PC-3 (cell line): ENCODE results near the gene ZYX. TPM values are rescaled to one million over a fixed set of nuclear protein-coding genes. Genes with fewer than 3 reads are reported as not detected.

Source experiments
- ATAC-seq: fragments of 200-7000 bp; cut with Tn5 transposase; 2 replicates; pipeline ENCODE4 v1.9.1; 2020; ENCODE audit warnings: mild to moderate bottlenecking, moderate library complexity
- BruUV-seq: library from RNA; stranded (reverse); fragments of 400-500 nt; replicated peaks from 2 replicates; lab custom pipeline; 2021; lab: Mats Ljungman, UMichigan
- CTCF ChIA-PET: fragments of 300-600 bp; sonication (Branson Sonifier 250); formaldehyde crosslinking; loops from one replicate; lab custom pipeline; 2022; ENCODE audit warnings: antibody characterized with exemption; lab: Charles Lee
- POLR2A ChIA-PET: fragments of 300-600 bp; sonication (Branson Sonifier 250); formaldehyde crosslinking; loops from one replicate; lab custom pipeline; 2022; ENCODE audit warnings: antibody characterized with exemption; ENCODE audit not compliant: unreplicated experiment; lab: Charles Lee
- DNase-seq: peaks from one replicate; pipeline ENCODE4 v3.0.0-alpha.2; 2015
- H2AFZ ChIP-seq: fragments of 300-600 bp; sonication (generic); 2 replicates; pipeline ENCODE4 v1.6.0; 2016; ENCODE audit warnings: antibody characterized with exemption, low read length
- H3F3A ChIP-seq: fragments of 300-600 bp; sonication (generic); one replicate; pipeline ENCODE4 v1.6.0; 2017; ENCODE audit warnings: antibody characterized with exemption, low read length, control low read depth, mild to moderate bottlenecking; ENCODE audit not compliant: unreplicated experiment
- H3K27ac ChIP-seq: fragments of 300-600 bp; sonication (generic); 2 replicates; pipeline ENCODE4 v1.5.1; 2016; ENCODE audit warnings: mild to moderate bottlenecking, low read length
- H3K27me3 ChIP-seq: fragments of 300-600 bp; sonication (generic); 2 replicates; pipeline ENCODE4 v1.6.1; 2016; ENCODE audit warnings: low read length, mixed read lengths
- H3K36me3 ChIP-seq: fragments of 300-600 bp; sonication (generic); 2 replicates; pipeline ENCODE4 v1.6.1; 2016; ENCODE audit warnings: low read depth, mixed run types, low read length, mixed read lengths
- H3K4me1 ChIP-seq: fragments of 300-600 bp; sonication (generic); 2 replicates; pipeline ENCODE4 v1.5.1; 2016; ENCODE audit warnings: low read length; ENCODE audit not compliant: insufficient read depth
- H3K4me2 ChIP-seq: fragments of 300-600 bp; sonication (generic); 2 replicates; pipeline ENCODE4 v1.6.0; 2016; ENCODE audit warnings: low read length
- H3K4me3 ChIP-seq: fragments of 300-600 bp; sonication (generic); 2 replicates; pipeline ENCODE4 v1.5.1; 2016; ENCODE audit warnings: mild to moderate bottlenecking, low read length, mixed read lengths
- H3K79me2 ChIP-seq: fragments of 300-600 bp; sonication (generic); 2 replicates; pipeline ENCODE4 v1.6.1; 2017; ENCODE audit warnings: low read length, mixed read lengths
- H3K9ac ChIP-seq: fragments of 300-600 bp; sonication (generic); 2 replicates; pipeline ENCODE4 v1.6.0; 2016; ENCODE audit warnings: mild to moderate bottlenecking, low read length
- H3K9me2 ChIP-seq: fragments of 300-600 bp; sonication (generic); replicated peaks from 2 replicates; pipeline ENCODE4 v1.6.1; 2016; ENCODE audit warnings: mixed run types, low read length, mixed read lengths
- H3K9me3 ChIP-seq: fragments of 300-600 bp; sonication (generic); 2 replicates; pipeline ENCODE4 v1.6.1; 2016; ENCODE audit warnings: low read length, mixed read lengths
- H4K20me1 ChIP-seq: fragments of 300-600 bp; sonication (generic); 2 replicates; pipeline ENCODE4 v1.6.1; 2016; ENCODE audit warnings: low read length, mixed read lengths
- CTCF ChIP-seq: fragments of 300-600 bp; sonication (generic); conservative IDR thresholded peaks from 2 replicates; pipeline ENCODE4 v1.5.1; 2017; ENCODE audit warnings: antibody characterized with exemption, low read depth, mild to moderate bottlenecking, low read length
- EZH2 ChIP-seq: fragments of 300-600 bp; sonication (generic); IDR thresholded peaks from one replicate; pipeline ENCODE4 v1.6.1; 2017; ENCODE audit warnings: antibody characterized with exemption, mild to moderate bottlenecking, low read length; ENCODE audit not compliant: unreplicated experiment
- EZH2phosphoT487 ChIP-seq: fragments of 300-600 bp; sonication (generic); IDR thresholded peaks from 2 replicates; pipeline ENCODE4 v1.6.1; 2018; ENCODE audit warnings: mild to moderate bottlenecking, antibody characterized with exemption, low read length, borderline replicate concordance
- intact Hi-C: fragments of 100-400 bp; cut with micrococcal nuclease; formaldehyde crosslinking; loops from 2 replicates; pipeline ENCODE4 v1.9.0; 2023
- total RNA-seq: library from RNA; depleted of rRNA; stranded (reverse); fragments of >200 nt; gene quantifications from 2 replicates; pipeline ENCODE4 v1.2.3, GENCODE V29; 2014

Gene ZYX
- total RNA-seq, 1 experiment from 2014 or later = 108 TPM

- Histone ChIP-seq H3K79me2 (no peaks in the 10 kb centered on the region), H3K4me3 (peak within 1 kb of the TSS; percentile 82), H3K36me3 (no peaks in the 10 kb centered on the region), H2AFZ (peak within 1 kb of the TSS; percentile 82), H3K27ac (no peak within 1 kb of the TSS), H3K9me2 (no peaks in the 10 kb centered on the region), H3K4me1 (no peaks in the 10 kb centered on the region; the same call in 1 of the 2 replicates), H3K27me3 (peaks cover 9% of the 10 kb centered on the region), H4K20me1 (no peaks in the 10 kb centered on the region), H3K9ac (no peak within 1 kb of the TSS), H3K9me3 (no peaks in the 10 kb centered on the region), H3F3A (no peaks in the 10 kb centered on the region), H3K4me2 (peak within 1 kb of the TSS; percentile 95)
- ATAC-seq (peak; percentile 53), DNase-seq (no peak)
- intact Hi-C loops = no loop called here
- ChIA-PET POLR2A (interaction anchor here (0.7 kb wide), 1 partner anchor 61 kb away, joined by 7 read pairs; no protein-coding TSS in a partner anchor), CTCF (no interaction called here)
- TF ChIP-seq EZH2phosphoT487 = no peak
- no peak for TF ChIP-seq CTCF
- TF ChIP-seq EZH2 = no peak
- BruUV-seq = no TSS peak
These were observed 18.8 kb upstream of the ZYX start, which contains the start of gene FAM131B for GRCh38 chr7:143362131-143363015. FAM131B (minus strand) TSS chr7:143362713; CDS start chr7:143362603, 110 bp downstream.

DNA sequence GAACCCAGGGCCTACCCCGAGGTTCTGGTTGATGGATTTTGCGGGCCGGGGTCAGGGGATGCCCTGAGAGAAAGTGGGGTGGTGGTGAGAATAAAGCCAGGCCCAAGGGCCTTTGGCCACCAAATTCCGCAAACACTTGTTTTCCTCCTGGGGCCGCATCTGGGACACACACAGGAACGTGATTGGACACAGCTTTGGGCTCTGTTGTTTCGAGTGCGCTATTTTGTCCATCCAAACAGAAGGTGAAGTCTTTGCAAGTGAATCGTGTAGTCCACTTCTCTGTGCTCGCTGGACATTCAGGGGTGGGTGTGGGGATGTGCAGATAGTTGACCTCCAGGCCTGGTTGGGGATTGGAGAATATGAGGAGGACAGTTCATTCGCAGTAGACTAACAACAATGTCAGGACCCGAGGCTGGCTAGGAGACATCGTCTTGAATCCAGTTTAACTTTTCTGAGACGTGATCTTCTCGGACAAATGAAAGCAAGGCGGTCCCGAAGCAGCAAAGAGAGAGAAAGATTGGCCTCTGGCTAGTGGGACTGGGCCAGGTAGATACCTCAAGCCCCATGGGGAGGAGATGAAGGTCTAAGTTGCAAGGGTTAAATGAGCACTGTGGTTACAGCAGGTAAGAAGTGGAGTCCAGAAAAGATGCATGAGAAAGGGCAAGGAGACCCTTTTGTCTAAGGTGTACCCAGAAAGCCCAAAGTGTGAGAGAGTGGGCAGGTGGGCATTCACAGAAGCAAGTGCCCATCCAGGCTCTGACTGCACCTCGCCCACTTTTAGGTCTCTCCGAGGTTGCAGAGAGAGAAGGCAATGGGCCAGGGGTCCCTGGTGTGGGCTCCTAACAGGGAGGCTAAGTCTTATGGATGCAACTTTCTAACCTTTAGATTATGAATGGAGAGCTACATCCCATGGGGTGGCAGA is 17.9 kb upstream of the ZYX start:
- peak overlapping the region; percentile 54 for H3K4me2 ChIP-seq
- POLR2A ChIA-PET = no interaction called here
- H3K4me1 ChIP-seq = peaks cover 8% of the 10 kb centered on the region
- H3K27me3 ChIP-seq = peaks cover 9% of the 10 kb centered on the region
- CTCF ChIA-PET = no interaction called here
- no peak for TF ChIP-seq CTCF
- TF ChIP-seq EZH2 = no peak
- no peak for TF ChIP-seq EZH2phosphoT487
- no peak for DNase-seq
- no peak for ATAC-seq
- H3K4me3 ChIP-seq = peak overlapping the region; percentile 53
- BruUV-seq = TSS peak; percentile 36
- H3F3A ChIP-seq = no peaks in the 10 kb centered on the region
- H3K9me3 ChIP-seq = no peaks in the 10 kb centered on the region
- intact Hi-C loops = no loop called here
- no peaks in the 10 kb centered on the region for H3K79me2 ChIP-seq
- H2AFZ ChIP-seq = no peak overlapping the region
- no peaks in the 10 kb centered on the region for H3K36me3 ChIP-seq
- H3K9me2 ChIP-seq = no peaks in the 10 kb centered on the region
- no peaks in the 10 kb centered on the region for H4K20me1 ChIP-seq
- H3K9ac ChIP-seq = no peak overlapping the region
- H3K27ac ChIP-seq = no peak overlapping the region
